ENCODE measurements around the gene OLFML3.
"Not testable (repeated sequence)": the region's sequence is repeated elsewhere in the genome, so short reads cannot be mapped to it uniquely, and the experiment has no call there.

OLFML3 gene, protein sequence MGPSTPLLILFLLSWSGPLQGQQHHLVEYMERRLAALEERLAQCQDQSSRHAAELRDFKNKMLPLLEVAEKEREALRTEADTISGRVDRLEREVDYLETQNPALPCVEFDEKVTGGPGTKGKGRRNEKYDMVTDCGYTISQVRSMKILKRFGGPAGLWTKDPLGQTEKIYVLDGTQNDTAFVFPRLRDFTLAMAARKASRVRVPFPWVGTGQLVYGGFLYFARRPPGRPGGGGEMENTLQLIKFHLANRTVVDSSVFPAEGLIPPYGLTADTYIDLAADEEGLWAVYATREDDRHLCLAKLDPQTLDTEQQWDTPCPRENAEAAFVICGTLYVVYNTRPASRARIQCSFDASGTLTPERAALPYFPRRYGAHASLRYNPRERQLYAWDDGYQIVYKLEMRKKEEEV

DNA sequence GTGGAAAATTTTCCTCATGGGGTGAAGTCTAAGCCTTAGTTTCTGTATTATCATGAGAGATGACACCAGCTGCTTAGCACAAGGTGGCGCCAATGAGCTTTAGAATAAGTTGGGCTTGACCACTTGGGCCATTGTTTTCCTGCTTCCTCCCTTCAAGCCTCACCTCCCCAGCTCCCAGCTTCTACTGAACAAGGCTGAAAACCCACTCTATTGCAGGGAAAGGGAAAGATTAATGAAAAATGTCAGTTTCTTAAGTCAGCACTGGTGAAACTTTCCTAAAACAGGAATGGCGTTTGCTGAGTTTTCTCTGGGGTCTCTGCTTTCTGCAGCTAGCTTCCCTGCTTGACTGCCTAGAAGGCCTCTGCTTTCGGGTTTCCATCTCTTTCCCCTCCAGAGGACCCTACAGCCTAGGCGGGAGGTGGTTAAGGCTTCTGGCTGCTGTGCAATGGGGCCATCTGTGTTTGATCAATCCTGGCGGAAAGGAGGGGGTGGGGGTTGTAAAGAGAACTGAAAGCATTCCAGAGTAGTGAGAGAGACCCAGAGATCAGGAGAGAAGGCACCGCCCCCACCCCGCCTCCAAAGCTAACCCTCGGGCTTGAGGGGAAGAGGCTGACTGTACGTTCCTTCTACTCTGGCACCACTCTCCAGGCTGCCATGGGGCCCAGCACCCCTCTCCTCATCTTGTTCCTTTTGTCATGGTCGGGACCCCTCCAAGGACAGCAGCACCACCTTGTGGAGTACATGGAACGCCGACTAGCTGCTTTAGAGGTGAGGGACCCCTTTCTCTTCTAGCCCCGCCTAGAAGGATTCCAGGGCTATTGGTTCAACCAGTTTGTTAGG is at the start of gene OLFML3:
OLFML3 (plus strand) TSS at position 612 of the 840 bp plus-strand sequence; CDS start at position 655, 43 bp downstream.
- DNase-seq (ENCODE audit: low read depth), result no peak

DNA sequence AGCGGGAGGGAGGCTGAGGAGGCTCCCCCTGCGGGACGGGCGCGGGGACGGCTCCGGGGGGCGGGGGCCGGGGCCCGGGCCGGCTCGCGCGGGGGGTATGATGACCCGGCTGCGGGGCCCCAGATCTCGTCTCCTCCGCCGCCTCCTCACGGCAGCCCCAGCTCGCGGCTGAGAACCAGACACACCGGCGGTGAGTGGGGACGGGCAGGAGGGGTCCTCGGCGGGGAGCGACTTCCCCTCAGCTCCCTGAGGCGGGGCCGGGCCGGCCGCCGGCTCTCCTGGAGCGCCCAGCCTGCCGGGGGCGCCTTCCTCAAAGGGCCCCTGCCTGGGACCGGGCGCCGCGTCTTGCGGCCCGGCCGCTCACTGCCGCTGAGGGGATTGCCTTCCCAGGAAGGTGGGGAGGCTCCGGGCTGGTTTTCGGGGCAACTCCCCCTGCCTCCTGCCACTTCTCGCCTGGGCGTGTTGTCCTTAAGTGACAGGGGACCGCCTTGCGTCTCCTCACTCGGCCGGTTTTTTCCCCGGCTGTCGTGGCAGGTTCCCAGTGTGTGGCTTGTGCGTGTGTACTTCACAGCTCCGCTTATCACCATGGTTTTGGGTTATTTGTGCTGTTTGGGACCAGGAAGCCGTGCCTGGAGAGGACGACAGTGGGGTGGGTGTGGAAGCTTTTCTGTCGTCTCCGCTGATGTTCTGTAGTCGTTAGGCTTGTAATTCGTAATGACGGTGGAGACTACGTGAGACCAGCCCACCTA is 49.4 kb upstream of the OLFML3 start:
- peak; percentile 49 for DNase-seq (ENCODE audit: low read depth)

DNA sequence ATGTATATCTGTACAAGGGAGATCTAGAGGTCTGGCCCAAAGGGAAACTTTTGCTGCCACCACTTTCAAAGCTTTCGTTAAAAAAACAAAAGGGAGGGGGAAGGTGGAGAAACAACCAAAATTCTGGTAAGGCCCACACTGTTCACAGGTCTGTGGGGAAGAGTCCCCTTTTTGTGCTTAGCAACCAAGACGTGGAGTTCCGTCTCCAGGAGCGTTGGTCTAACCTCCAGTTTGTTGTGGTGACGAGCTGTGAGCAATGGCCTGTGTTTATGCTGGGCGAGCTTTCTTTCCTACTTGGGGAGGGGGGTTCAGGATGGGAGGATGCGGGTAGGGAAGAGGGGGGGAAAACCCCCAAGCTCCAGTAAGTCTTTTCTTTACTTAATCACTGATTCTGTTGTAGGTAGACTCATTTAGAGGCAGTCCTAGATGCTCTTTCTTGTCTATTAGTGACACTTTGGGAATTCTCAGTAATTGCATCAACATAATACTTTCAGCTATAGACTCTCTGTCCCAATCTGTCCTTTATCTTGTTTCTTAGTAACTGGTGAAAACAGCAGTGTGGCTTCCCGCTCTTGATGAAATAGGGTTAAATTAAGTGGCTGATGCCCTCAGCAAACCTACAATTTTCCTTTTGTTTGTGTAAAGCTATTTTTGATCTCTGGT is 48.6 kb upstream of the OLFML3 start:
- peak; percentile 46 for DNase-seq (ENCODE audit: low read depth)

DNA sequence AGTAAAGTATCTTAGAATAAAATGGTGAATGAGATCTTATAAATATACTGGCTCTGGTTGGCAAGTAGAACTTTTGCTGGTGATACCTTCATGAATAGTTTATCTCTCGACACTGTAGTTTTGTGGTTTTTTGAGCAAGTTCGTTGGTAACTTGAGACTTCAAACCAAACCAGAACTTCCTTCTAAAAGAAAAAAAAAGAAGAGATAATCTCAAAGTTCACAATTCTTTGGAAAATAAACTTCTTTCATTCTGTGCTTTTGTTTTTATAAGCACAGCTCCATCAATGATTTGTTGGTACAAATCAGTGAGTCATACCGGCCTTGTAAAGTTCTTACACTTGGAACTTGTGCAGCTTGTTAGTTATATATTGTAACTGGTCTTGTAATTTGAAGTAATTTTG is 47.8 kb upstream of the OLFML3 start:
- DNase-seq (ENCODE audit: low read depth), result no peak

DNA sequence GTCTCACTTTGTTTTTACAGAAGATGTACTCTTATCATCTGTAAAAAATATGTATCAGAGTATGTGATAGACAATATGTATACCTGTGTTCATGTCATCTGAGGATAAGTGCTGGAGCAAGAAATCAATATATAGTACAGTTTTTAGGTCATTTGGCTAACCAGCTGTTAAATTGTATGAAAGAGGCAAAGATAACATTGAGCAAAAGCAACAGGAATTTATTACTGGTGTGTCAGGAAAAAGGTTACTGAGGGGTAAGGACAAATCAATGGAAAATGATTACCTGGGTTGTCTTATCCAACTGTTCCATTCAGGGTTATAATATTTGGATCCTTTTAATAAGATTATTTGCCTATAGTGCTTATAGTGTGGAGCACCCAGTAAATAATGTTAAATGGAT is 45.3 kb upstream of the OLFML3 start:
- no peak for DNase-seq (ENCODE audit: low read depth)

DNA sequence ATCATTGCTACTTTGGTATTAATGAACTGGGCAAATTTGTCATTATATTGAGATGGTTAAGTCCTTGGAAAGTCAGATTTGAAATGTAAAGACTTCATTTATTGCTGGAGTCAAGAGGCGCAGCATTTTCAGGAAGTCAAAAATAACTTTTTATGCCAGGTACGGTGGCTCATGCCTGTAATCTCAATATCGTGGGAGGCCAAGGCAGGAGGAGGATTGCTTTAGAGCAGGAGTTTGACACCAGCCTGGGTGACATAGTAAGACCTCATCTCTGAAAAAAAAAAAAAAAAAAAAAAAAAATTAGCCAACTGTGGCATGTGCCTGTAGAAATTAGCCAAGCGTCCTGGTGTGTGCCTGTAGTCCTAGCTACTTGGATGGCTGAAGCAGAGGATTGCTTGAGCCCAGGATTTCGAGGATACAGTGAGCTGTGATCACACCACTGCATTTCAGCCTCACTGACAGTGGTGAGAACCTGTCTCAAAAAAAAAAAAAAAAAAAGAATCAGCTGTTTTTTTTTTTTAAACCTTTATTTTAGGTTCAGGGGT is 44.7 kb upstream of the OLFML3 start:
- DNase-seq (ENCODE audit: low read depth), result no peak

DNA sequence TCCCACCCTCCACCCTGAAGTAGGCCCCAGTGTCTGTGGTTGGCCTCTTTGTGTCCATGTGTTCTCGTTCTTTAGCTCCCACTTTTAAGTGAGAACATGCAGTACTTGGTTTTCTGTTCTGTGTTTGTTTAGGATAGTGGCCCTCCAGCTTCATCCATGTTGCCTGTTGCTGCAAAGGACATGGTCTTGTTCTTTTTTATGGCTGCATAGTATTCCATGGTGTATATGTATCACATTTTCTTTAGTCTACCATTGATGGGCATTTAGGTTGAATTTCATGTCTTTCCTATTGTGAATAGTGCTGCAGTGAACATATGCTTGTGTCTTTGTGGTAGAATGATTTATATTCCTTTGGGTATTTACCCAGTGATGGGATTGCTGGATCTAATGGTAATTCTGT is 44.1 kb upstream of the OLFML3 start:
- no peak for DNase-seq (ENCODE audit: low read depth)

DNA sequence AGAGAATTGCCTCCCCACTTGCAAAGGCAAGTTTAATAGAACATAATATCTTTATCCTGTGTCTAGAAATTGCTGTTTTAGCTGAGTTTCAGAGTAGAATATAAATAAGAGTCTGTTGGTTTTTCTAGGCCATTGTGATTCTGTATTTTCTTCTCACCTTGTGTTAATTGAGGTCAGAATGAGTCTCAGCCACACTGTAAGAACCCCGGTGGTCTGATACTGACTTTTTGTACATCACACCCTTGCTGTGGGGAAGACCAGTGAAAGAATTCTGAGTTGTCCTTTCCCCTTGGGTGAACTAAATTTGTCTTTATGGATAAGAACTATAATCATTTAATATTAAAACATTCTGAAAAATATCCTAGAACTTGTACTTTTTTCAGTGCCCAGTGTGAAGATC is 43.3 kb upstream of the OLFML3 start:
- DNase-seq (ENCODE audit: low read depth), result no peak

DNA sequence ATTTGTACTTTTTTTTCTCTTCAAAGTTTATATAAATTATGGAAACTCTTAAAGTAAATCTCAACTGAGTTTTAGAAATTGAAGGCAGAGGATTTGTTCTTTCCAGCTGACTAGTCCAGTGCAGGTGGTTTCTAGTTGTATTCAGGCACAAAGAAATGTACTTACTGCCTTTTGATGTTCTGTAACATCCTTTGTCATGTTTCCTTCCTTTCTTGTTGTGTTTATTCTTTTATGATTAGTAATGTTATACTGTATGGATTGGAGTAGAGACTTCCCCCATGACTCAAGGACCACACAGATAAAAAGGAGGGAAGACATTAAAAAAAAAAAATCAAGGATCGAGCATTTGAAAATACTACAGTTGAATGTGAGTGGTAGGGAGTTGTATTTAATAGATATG is 42.1 kb upstream of the OLFML3 start:
- no peak for DNase-seq (ENCODE audit: low read depth)

DNA sequence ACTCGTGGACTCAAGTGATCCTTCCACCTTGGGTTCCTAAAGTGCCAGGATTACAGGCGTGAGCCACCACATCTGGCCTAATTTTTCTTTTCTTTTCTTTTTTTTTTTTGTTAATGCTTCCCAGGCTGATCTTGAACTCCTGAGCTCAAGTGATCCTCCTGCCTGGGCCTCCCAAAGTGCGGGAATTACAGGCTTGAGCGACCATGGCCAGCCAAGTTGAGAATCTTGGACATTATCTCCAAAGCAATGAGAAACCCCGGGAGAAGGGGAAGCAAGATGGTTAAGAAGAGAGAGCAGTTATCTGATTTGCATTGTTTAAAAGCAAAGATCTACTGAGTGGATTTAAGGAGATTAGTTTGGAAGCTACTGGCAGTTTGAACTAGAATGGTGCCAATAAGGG is 41.1 kb upstream of the OLFML3 start:
- no peak for DNase-seq (ENCODE audit: low read depth)

DNA sequence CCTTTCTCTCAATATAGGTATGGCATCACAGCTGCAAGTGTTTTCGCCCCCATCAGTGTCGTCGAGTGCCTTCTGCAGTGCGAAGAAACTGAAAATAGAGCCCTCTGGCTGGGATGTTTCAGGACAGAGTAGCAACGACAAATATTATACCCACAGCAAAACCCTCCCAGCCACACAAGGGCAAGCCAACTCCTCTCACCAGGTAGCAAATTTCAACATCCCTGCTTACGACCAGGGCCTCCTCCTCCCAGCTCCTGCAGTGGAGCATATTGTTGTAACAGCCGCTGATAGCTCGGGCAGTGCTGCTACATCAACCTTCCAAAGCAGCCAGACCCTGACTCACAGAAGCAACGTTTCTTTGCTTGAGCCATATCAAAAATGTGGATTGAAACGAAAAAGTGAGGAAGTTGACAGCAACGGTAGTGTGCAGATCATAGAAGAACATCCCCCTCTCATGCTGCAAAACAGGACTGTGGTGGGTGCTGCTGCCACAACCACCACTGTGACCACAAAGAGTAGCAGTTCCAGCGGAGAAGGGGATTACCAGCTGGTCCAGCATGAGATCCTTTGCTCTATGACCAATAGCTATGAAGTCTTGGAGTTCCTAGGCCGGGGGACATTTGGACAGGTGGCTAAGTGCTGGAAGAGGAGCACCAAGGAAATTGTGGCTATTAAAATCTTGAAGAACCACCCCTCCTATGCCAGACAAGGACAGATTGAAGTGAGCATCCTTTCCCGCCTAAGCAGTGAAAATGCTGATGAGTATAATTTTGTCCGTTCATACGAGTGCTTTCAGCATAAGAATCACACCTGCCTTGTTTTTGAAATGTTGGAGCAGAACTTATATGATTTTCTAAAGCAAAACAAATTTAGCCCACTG is 38.7 kb upstream of the OLFML3 start:
- peak; percentile 24 for DNase-seq (ENCODE audit: low read depth)

DNA sequence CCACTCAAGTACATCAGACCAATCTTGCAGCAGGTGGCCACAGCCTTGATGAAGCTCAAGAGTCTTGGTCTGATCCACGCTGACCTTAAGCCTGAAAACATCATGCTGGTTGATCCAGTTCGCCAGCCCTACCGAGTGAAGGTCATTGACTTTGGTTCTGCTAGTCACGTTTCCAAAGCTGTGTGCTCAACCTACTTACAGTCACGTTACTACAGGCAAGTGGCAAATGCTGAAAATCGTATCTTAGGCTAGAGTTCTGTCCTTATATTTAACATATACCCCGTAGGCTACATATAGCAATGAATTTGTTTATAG is 38.1 kb upstream of the OLFML3 start:
- DNase-seq (ENCODE audit: low read depth), result no peak

DNA sequence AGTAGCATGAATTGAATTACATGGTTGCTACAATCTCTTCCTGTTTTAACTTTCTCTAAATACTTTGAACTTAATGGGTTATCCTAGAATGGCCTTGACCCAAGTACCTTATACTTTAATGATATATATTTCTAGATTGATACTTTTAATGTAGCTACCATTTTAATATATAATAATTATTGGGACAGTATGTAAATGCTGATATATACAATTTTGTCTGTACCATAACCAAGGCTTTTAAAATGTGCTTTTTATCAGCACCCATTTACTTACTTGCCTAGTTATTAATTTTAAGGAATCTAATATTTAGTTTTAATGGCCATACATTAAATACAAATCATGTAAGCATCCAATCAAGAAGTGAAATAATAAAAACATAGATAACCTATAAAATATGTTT is 36.7 kb upstream of the OLFML3 start:
- DNase-seq (ENCODE audit: low read depth), result no peak

DNA sequence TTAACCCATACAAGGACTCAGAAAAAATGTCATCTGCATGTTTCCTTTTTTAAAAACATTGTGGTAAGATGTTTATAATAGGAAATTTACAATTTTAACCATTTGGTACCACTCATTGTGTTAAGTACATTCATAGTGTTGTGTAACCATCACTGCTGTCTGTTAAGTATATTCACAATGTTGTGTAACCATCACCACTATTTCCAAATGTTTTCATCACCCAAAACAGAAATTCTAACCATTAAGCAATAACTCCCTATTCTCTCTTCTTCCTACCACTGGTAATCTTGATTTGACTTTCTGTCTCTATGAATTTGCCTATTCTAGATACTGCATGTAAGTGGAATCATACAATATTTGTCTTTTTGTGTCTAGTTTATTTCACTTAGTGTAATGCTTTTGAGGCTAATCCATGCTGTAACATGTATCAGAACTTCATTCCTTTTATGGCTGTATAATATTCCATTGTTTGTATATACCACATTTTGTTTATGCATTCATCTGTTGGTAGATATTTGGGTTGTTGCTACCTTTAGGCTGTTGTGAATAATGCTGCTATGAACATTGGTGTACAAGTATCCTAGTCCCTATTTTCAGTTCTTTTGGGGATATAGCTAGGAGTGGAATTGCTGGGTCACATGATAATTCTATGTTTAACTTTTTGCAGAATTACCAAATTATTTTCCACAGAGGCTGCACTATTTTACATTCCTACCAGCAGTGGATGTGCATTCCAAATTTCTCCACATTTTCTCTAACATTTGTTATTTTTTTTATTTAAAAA is 36.1 kb upstream of the OLFML3 start:
- DNase-seq (ENCODE audit: low read depth), result no peak

DNA sequence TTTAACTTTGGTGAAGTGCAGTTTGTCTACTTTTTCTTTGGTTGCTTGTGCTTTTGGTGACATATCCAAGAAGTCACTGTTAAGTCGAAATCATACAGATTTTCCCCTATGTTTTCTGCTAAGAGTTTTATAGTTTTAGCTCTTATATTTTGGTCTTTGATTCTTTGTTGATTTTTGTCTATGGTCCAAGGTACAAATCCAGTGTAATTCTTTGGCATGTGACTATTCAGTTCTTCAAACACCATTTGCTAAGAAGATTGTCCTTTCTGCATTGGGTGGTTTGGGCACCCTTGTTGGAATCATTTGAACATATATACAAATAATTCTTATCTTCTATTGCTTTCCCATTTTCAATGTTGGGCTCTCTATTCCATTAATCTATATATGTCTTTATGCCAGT is 33.9 kb upstream of the OLFML3 start:
- DNase-seq (ENCODE audit: low read depth), result no peak

DNA sequence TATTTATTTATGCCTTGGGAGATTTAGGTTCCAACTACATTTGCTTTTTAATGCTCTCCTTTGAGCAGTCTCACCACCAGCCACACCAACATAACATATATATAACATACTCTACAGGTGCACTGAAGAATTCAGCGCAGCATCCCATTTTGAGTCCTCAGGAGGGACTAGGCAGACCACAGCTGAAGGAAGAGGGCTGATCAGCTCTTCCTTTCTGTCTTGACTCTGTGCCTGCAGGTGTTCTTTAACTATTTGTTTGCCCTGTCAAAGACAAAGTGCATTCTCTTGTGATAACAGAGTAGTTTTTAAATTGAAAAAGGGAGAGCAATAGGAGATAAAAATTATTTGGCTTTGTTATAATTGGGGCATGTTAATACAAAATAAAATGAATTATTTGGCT is 33.2 kb upstream of the OLFML3 start:
- no peak for DNase-seq (ENCODE audit: low read depth)

DNA sequence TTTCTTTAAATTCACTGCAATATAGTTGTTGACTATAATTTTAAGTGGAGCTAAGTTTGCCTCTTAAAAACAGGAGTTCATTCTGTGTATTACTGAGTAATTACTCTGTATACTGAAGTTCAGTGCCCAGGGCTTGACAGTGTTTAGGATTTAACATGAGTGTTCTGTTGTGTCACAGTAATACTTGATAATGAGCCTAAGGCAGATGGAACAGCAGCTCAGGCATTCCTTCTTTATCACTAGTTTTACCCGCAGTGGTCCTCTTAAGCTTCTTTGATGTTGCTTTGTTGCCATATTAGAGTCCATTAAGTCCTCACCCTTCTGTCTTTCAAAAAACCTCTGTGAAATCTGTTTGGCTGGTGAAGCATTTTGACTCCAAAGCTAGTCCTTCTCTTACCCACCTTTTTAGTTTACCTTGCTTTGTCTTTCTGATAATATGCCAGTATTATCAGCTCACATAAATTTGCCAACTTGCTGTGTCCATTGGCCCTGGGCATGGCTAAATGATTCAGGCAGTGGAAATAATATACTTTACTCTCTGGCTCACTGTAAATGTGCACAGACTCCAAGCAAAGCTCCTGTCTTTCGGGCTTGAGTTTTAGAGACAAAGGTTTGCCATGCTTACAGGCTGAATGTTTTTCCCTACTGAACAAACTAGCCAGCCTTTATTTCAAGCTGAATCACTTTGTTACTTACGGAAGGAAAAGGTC is 32.4 kb upstream of the OLFML3 start:
- no peak for DNase-seq (ENCODE audit: low read depth)

DNA sequence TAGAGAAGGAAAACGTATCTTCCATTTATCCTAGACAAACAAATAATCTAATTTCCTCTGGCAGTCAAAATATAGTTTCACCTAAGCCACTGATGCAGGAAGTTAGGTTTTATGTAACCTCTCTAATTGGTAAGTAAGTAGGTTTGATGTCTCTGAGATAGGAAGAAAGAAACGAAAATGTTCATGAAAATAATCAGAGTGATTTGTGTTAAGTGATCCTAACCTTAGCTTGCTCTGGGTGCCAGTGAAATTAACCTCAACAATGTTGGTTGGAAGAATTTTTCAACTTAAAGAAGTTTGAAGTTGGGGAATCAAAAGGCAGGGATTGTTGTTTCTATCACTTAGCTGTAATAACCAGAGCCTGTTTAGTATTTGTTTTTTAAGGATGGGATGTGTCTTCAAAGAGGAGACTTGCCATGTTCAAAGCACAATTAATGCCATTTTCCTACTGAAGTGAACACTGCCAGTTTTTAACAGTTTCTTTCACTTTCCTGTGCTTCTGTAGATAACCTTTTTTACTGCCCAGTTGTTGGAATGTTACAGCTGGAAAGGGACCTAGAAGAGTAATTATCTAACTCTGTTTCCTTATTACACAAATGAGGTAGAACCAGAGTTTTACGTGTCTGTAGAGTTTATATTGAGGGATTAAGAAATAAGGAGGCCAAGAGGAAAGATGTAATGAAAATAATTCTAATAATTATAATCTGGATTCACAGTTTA is 31.7 kb upstream of the OLFML3 start:
- no peak for DNase-seq (ENCODE audit: low read depth)

DNA sequence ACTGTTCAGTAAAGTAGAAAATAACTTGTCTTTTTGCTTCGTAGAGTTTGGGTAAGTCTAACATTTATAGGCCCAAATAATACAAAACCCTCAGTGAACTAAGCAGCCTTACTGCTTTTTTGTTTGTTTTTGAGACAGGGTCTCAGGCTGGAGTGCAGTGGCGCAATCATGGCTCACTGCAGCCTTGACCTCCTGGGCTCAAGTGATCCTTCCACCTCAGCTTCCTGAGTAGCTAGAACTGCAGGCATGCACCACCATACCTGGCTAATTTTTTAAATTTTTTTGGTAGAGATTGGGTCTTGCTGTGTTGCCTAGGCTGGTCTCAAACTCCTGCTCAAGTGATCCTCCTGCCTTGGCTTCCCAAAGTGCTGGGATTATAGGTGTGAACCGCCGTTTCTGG is 31.1 kb upstream of the OLFML3 start:
- not testable (repeated sequence) for DNase-seq (ENCODE audit: low read depth)
